Stimulated activated naive CD4-positive, alpha-beta T cell (primary cell): Measurements from ENCODE around the gene ASPHD1.
"Not testable (repeated sequence)": the region's sequence is repeated elsewhere in the genome, so short reads cannot be mapped to it uniquely, and the experiment has no call there.

Source experiments
- DNase-seq, 6 experiments: peaks; one replicate each; lab custom pipeline; 2025; lab: John Stamatoyannopoulos, UW

Gene ASPHD1

GRCh38 chr16:29907973-29908372, 7.7 kb downstream of the ASPHD1 start:
- DNase-seq, result no peak

GRCh38 chr16:29908719-29909220, 8.5 kb downstream of the ASPHD1 start:
- DNase-seq, result no peak

DNA sequence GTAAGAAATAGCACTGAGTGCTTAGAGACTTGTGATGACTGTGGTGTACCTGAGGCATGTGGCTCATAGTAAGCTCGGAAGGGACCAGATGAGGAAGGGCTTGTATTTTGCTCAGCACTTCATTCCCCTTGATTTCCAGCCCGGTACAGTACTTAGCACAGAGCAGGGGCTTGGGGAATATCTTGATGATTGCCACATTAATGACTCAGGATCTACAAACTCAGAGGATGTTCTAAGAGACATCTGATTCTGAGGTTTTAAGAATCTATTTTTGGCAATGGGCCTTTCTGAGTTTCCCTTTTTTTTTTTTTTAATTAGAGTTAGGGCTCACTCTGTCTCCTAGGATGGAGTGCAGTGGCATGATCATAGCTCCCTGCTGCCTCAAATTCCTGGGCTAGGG, 9.1 kb downstream of the ASPHD1 start:
- DNase-seq, result no peak

DNA sequence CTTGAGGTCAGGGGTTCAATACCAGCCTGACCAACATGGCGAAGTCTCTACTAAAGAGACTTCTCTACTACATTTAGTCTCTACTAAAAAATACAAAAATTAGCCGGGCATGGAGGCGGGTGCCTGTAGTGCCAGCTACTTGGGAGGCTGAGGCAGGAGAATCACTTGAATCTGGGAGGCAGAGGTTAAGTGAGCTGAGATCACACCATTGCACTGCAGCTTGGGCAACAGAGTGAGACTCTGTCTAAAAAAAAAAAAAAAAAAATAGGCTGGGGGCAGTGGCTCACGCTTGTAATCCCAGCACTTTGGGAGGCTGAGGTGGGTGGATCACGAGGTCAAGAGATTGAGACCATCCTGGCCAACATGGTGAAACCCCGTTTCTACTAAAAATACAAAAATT, 9.6 kb downstream of the ASPHD1 start:
- not testable (repeated sequence) for DNase-seq

- no peak for DNase-seq
Measured at GRCh38 chr16:29910819-29911675, 10.8 kb downstream of the ASPHD1 start.

DNA sequence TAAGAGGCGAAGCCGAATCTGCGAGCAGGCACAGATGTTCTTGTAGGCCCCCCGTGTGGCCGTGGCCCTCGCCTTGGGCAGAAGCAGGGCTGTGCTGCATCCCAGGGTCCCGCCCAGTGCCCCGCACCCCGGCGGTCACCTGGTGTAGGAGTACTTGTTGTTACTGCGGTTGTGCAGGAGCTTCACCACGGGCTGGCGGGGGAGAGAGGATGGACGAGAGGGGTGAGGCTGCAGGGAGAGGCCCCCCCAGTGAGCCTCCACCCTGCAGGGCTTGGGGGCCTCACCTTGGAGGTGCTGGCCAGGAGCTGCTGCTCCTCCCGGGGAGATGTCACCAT, 11.4 kb downstream of the ASPHD1 start:
- no peak for DNase-seq

DNA sequence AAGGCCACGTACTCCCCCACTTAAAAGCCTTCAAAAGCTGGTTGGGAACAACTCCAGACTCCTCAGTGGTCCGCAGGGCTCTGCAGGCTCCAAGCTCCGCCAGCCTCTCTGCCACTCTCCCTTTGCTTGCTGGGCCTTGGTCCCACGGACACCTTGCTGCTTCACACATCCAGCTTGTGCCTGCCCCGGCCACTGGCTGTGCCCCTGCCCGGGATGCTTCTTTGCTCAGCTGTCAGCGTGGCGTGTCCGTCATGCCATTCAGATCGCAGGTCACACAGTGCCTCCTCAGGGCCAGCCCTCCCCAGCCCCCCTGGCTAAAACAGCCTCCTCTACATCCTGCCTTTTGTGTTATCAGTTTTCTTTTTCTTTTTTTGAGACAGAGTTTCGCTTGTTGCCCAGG, 11.8 kb downstream of the ASPHD1 start:
- DNase-seq, result no peak

GRCh38 chr16:29913514-29913913, 13.2 kb downstream of the ASPHD1 start:
- DNase-seq, result no peak

DNA sequence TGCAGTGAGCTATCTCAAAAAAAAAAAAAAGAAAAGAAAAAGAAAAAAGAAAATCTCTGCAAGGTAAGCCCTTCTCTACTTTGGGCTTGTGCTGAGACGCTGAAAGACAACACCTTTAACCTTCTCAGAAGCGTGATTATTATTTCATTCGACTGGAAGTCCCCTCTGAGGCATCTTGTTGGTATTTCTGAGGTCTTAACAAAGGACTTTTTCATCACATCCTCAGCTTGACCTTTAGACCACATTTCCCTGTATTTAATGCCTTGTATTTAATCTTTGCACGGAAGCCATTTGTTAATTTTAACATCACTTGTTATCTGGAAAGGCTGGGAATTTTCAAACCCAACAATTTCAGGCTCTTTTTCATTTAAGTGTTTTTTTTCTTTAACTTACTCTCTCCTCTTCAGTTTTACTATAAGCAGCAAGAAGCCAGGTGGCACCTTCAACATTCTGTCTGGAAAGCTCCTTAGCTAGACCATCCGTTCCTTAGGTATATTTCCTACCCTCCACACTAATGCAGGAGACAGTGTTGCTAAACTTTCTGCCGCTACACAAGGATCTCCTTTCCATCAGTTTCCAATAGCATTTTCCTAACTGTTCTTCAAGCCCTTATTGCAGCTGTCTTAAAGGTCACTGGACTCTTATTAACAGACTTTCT, 15.4 kb downstream of the ASPHD1 start:
- no peak for DNase-seq

DNA sequence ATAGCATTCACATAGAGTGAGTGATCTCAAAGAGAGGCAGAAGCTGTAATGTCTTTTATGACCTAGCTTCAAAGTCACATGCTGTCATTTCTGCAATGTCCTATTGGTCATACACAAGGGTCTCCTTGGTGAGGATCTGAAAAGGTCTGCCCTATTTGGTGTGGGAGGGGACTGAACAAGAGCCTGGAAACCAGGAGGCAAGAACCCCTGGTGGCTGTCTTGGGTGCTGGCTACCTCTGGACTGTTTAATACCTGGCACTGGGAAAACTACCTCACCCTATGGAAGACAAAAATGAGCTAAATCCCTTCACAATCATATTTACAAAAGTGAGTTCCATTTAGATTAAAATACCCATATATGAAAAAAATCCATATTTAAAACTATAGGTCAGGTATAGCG, 16.7 kb downstream of the ASPHD1 start:
- no peak for DNase-seq

DNA sequence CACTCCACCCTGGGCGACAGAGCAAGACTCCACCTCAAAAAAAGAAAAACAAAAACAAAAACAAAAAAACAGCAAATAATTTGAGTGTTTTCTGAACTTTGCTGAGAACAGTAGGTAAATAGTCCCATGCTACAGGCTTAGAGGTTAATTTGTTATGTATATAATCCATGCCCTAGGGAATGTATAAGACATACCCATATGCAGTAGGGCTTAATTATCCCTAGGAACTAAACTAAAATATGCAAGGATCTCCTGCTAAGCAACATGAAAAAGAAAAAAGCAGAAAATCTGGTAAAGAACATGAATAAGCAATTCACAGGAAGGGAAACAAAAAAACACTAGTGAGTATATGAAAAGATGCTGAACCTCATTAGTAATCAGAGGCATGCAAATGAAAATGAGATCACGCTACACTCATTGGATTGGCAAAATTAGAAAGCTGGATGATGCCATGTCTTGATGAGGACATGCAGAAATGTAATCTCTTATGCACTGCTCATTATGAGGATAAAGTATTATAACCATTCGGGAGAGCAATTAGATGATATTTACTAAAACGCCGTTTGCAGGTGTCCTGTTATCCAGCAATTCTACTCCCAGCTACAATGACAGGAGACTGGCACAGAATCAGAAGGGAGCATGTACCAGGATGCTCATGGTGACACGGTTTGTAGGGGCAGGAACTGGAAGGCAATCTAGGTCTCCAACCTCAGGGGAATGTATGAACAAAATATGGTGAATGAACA, 20.2 kb downstream of the ASPHD1 start:
- no peak for DNase-seq

DNA sequence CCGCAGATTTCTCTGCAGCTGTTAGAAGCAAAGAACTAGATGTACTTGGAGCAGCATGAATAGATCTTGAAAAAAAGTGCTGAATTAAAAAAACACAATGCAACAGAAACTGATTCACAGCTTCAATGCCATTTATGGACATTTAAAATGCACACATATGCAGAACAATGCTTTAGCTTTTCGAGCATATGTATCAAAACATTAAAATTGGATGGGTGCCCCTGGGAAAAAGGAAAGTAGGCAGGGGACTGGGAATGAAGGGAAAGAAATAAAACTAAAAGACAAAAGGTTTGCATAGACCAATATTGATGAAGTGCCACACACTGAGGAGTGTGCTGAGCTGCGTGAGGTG, 20.7 kb downstream of the ASPHD1 start:
- DNase-seq, result no peak

- DNase-seq, result no peak
Measured at GRCh38 chr16:29922326-29922725, 22.0 kb downstream of the ASPHD1 start.

GRCh38 chr16:29922986-29923501, 22.8 kb downstream of the ASPHD1 start:
- no peak for DNase-seq

DNA sequence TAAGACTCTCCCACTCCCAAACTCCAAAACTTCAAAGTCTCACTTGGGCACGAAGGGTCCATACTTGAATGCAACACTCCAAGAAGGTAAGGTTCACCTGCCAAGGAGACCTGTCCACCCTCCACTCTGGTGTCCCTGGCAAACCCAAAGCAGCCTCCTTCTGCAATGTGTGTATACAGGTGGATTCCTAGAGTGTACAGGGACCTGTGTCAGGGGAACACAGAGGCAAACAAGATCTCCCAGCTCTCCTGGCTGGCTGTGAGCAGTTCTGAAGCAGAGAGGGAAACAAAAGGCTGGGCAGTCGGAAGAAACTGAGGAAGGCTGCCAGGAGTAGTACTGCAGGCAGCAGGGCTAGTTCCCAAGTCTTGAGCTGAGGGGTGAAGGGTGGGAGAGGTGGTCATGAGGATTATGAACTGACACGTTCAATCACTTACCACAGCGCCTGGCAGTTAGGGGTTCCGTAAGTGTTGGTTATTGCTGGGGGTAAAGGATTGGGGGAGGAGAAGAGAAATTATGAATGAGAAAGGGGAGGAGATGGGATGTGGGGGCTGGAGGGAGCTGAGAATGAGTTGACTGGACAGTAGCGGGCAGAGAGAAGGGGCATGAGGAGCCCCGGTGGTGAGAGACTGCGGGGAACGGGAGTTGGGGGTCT, 24.9 kb downstream of the ASPHD1 start:
- DNase-seq, result no peak

DNA sequence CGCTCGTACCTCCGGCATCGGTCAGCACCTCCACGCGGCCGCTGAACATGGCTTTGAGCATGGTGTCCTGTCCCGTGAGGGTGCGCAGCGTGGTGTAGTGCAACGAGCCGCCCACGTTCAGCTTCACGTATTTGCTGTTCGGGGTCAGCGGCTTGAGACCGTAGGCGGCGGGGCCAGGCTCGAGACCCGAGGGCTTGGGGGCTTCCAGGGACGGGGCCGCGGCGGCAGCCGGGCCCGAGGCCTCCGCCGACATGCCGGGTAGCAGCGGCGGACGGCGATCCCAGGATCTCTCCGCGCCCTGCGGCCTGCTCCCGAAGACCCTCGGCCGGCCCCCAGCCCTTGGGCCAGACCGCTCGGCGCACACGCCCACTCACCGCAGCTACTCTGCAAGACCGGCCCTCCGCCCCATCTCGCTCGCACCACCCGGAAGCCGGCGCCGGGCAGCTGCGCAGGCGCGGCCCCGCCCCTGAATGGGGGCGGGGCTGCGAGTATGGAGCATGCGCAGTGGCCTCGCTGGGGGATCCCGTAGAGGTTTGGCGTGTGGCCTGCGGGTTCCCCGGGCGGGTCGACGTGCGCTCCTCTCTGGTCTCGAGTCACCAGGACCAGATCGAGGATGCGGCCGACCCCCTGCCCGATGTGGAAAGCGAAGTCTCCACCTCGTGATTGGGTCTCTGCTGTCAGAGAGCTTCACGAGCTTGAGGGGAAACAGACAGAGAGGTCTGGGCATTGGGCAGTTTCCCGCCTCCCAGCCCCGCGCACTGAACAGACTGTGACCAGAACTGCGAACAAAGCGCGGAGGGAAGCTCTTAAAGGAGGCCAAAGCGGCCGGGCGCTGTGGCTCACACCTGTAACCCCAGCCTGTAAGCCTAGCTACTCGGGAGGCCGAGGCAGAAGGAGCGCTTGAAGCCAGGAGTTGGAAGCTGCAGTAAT, 25.8 kb downstream of the ASPHD1 start, which contains the start of gene KCTD13:
KCTD13 (minus strand) TSS at position 446 of the 930 bp plus-strand sequence; CDS start at position 253, 193 bp downstream.
- peak; percentile 79 to 95 (median 88) for DNase-seq

GRCh38 chr16:29926711-29927052, 26.4 kb downstream of the ASPHD1 start:
- DNase-seq, result peak in 1 of 6 experiments; percentile 15

DNA sequence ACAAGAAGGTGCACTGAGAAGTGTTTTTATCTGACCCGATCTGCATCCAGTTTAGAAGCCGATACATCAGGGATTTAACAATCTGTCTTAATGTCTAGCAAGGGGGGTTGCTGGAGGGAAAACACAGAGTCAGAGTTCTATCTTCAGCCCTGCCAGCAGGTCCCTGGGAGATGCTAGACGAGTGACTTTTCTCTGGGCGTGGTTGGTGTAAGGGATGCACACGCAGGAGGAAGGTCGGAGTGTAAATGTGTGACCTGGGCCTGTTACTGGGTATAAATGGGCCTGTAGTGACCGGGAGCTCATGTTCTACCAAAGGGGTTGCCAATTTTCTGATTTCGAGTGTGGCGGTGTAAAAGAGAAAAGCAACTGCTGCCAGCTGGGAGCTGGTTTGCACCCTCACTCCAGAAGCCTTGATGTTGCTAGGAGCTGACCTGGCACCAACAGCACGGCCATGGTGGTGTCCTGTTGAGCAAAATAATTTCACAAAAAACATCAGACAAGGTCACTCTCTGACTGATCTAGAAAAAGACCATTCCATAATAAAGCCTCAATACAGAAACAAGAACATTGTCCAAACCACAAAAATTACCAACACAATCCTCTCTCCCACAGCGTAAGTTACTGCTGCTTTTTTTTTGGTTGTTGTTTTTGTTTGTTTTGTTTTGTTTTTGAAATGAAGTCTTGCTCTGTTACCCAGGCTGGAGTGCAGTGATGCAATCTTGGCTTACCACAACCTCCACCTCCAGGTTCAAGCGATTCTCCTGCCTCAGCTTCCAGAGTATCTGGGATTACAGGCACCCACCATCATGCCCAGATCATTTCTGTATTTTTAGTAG, 27.0 kb downstream of the ASPHD1 start:
- no peak for DNase-seq

GRCh38 chr16:29931750-29932149, 31.5 kb downstream of the ASPHD1 start:
- not testable (repeated sequence) for DNase-seq

GRCh38 chr16:29940656-29941055, 40.4 kb downstream of the ASPHD1 start:
- DNase-seq, result no peak
